Loucy (cell line): Measurements from ENCODE around the gene TSHR.

Experiments
- H2AFZ ChIP-seq: fragments of 200-600 bp; sonication (generic); 2 replicates; pipeline ENCODE4 v1.6.0; 2016; ENCODE audit warnings: antibody characterized with exemption, mild to moderate bottlenecking, low read length, moderate library complexity
- H3F3A ChIP-seq: fragments of 200-600 bp; 2 replicates; pipeline ENCODE4 v1.6.0; 2016; ENCODE audit warnings: antibody characterized with exemption, low read depth, mild to moderate bottlenecking
- H3K27me3 ChIP-seq: fragments of 200-600 bp; sonication (generic); 2 replicates; pipeline ENCODE4 v1.6.1; 2014; ENCODE audit warnings: low read length, mild to moderate bottlenecking; ENCODE audit not compliant: insufficient read depth, poor library complexity, severe bottlenecking
- H3K36me3 ChIP-seq: fragments of 200-600 bp; sonication (generic); 2 replicates; pipeline ENCODE4 v1.6.1; 2016; ENCODE audit warnings: low read length; ENCODE audit not compliant: insufficient read depth
- H3K4me1 ChIP-seq: fragments of 200-600 bp; sonication (generic); 2 replicates; pipeline ENCODE4 v1.5.1; 2014; ENCODE audit warnings: low read length, mild to moderate bottlenecking; ENCODE audit not compliant: insufficient read depth, poor library complexity, severe bottlenecking
- H3K4me2 ChIP-seq: fragments of 200-600 bp; sonication (generic); 2 replicates; pipeline ENCODE4 v1.6.0; 2014; ENCODE audit warnings: antibody characterized with exemption, low read length, low read depth, mild to moderate bottlenecking; ENCODE audit not compliant: poor library complexity, severe bottlenecking
- H3K4me3 ChIP-seq: fragments of 200-600 bp; sonication (generic); 2 replicates; pipeline ENCODE4 v1.5.1; 2014; ENCODE audit warnings: low read length, mild to moderate bottlenecking, mixed read lengths; ENCODE audit not compliant: poor library complexity, severe bottlenecking
- H3K79me2 ChIP-seq: fragments of 200-600 bp; sonication (generic); 2 replicates; pipeline ENCODE4 v1.6.1; 2014; ENCODE audit warnings: low read length; ENCODE audit not compliant: insufficient read depth
- H3K9ac ChIP-seq: fragments of 200-600 bp; sonication (generic); 2 replicates; pipeline ENCODE4 v1.6.0; 2014; ENCODE audit warnings: mild to moderate bottlenecking, low read depth, low read length, moderate library complexity; ENCODE audit not compliant: poor library complexity, severe bottlenecking
- H3K9me2 ChIP-seq: fragments of 200-600 bp; sonication (generic); replicated peaks from 2 replicates; pipeline ENCODE4 v1.6.1; 2016; ENCODE audit warnings: low read depth, low read length, mixed read lengths
- H3K9me3 ChIP-seq: fragments of 200-600 bp; sonication (generic); 2 replicates; pipeline ENCODE4 v1.6.1; 2014; ENCODE audit warnings: mild to moderate bottlenecking, antibody characterized with exemption, low read length, low read depth; ENCODE audit not compliant: insufficient read depth
- H4K20me1 ChIP-seq: fragments of 200-600 bp; sonication (generic); 2 replicates; pipeline ENCODE4 v1.6.0; 2014; ENCODE audit warnings: antibody characterized with exemption, low read length, mild to moderate bottlenecking; ENCODE audit not compliant: insufficient read depth, poor library complexity, severe bottlenecking
- CTCF ChIP-seq: fragments of 200-600 bp; sonication (generic); conservative IDR thresholded peaks from 2 replicates; pipeline ENCODE4 v1.5.1; 2014; ENCODE audit warnings: mild to moderate bottlenecking, antibody characterized with exemption, low read length
- EZH2phosphoT487 ChIP-seq: fragments of 200-600 bp; IDR thresholded peaks from 2 replicates; pipeline ENCODE4 v1.6.1; 2018; ENCODE audit warnings: antibody characterized with exemption, mild to moderate bottlenecking, moderate library complexity, borderline replicate concordance

TSHR gene

GRCh38 chr14:81137316-81137715 lies 181.9 kb downstream of the TSHR start:
- Histone ChIP-seq H3K9me2 (no peaks in the 10 kb centered on the region), H3K27me3 (no peaks in the 10 kb centered on the region), H3K4me3 (no peak overlapping the region), H3K4me2 (no peak overlapping the region), H3K9me3 (no peaks in the 10 kb centered on the region), H4K20me1 (no peaks in the 10 kb centered on the region), H3K4me1 (no peaks in the 10 kb centered on the region), H2AFZ (no peak overlapping the region), H3K79me2 (no peaks in the 10 kb centered on the region), H3F3A (no peaks in the 10 kb centered on the region), H3K36me3 (no peaks in the 10 kb centered on the region), H3K9ac (no peak overlapping the region)
- TF ChIP-seq CTCF: no peak
- no peak for TF ChIP-seq EZH2phosphoT487

GRCh38 chr14:81138429-81138828 lies 183.0 kb downstream of the TSHR start:
- no peaks in the 10 kb centered on the region for H3K9me3 ChIP-seq
- TF ChIP-seq CTCF (no peak), EZH2phosphoT487 (no peak)
- no peaks in the 10 kb centered on the region for H3K27me3 ChIP-seq
- no peak overlapping the region for H3K9ac ChIP-seq
- H3K9me2 ChIP-seq: no peaks in the 10 kb centered on the region
- no peaks in the 10 kb centered on the region for H3F3A ChIP-seq
- no peaks in the 10 kb centered on the region for H3K79me2 ChIP-seq
- no peak overlapping the region for H2AFZ ChIP-seq
- H3K4me1 ChIP-seq: no peaks in the 10 kb centered on the region
- H3K36me3 ChIP-seq: no peaks in the 10 kb centered on the region
- no peaks in the 10 kb centered on the region for H4K20me1 ChIP-seq
- H3K4me3 ChIP-seq: no peak overlapping the region
- H3K4me2 ChIP-seq: no peak overlapping the region

- H3K4me1 ChIP-seq: peaks cover 9% of the 10 kb centered on the region
- H3K36me3 ChIP-seq: no peaks in the 10 kb centered on the region
- no peaks in the 10 kb centered on the region for H4K20me1 ChIP-seq
- no peak overlapping the region for H2AFZ ChIP-seq
- no peaks in the 10 kb centered on the region for H3K9me3 ChIP-seq
- H3K9ac ChIP-seq: no peak overlapping the region
- no peaks in the 10 kb centered on the region for H3F3A ChIP-seq
- no peaks in the 10 kb centered on the region for H3K27me3 ChIP-seq
- H3K4me3 ChIP-seq: no peak overlapping the region
- no peaks in the 10 kb centered on the region for H3K9me2 ChIP-seq
- H3K4me2 ChIP-seq: no peak overlapping the region
- no peaks in the 10 kb centered on the region for H3K79me2 ChIP-seq
- TF ChIP-seq EZH2phosphoT487 (no peak), CTCF (no peak)
These were observed 186.0 kb downstream of the TSHR start for GRCh38 chr14:81141426-81141825.
